PC-9 (cell line): ENCODE measurements around the gene AFF2. TPM values are rescaled to one million over a fixed set of nuclear protein-coding genes. Genes with fewer than 3 reads are reported as not detected.

Experiments
- BruUV-seq: library from RNA; stranded (reverse); fragments of 400-500 nt; replicated peaks from 2 replicates; lab custom pipeline; 2021; lab: Mats Ljungman, UMichigan
- CTCF ChIA-PET: fragments of 300-600 bp; sonication (Branson Sonifier 250); formaldehyde crosslinking; loops from one replicate; lab custom pipeline; 2022; ENCODE audit warnings: antibody characterized with exemption; lab: Charles Lee
- POLR2A ChIA-PET: fragments of 300-600 bp; sonication (Branson Sonifier 250); formaldehyde crosslinking; loops from one replicate; lab custom pipeline; 2022; ENCODE audit warnings: antibody characterized with exemption; ENCODE audit not compliant: unreplicated experiment; lab: Charles Lee
- DNase-seq, 2 experiments: peaks; one replicate each; pipeline versions ENCODE4 v3.0.0 to v3.0.0-alpha.2; 2015 to 2022; ENCODE audit warnings: mixed read lengths in 1 of 2
- H2AFZ ChIP-seq: fragments of 200-600 bp; sonication (generic); 2 replicates; pipeline ENCODE4 v1.8.1; 2017; ENCODE audit warnings: antibody characterized with exemption
- H3F3A ChIP-seq: fragments of 200-600 bp; sonication (generic); 2 replicates; pipeline ENCODE4 v1.8.1; 2017; ENCODE audit warnings: antibody characterized with exemption, mild to moderate bottlenecking, low read depth; ENCODE audit not compliant: insufficient read depth
- H3K27ac ChIP-seq: fragments of 200-600 bp; sonication (generic); 2 replicates; pipeline ENCODE4 v1.6.1; 2016; ENCODE audit warnings: mixed run types
- H3K27me3 ChIP-seq: fragments of 200-600 bp; sonication (generic); 2 replicates; pipeline ENCODE4 v1.6.1; 2016; ENCODE audit warnings: low read depth, mixed run types; ENCODE audit not compliant: insufficient read depth
- H3K36me3 ChIP-seq: fragments of 200-600 bp; sonication (generic); 2 replicates; pipeline ENCODE4 v1.6.1; 2016; ENCODE audit warnings: low read depth, mixed run types
- H3K4me1 ChIP-seq: fragments of 200-600 bp; sonication (generic); replicated peaks from 2 replicates; pipeline ENCODE4 v1.6.1; 2016; ENCODE audit warnings: mixed run types; ENCODE audit not compliant: insufficient read depth
- H3K4me2 ChIP-seq: fragments of 200-600 bp; sonication (generic); 2 replicates; pipeline ENCODE4 v1.6.1; 2017; ENCODE audit warnings: mixed run types
- H3K4me3 ChIP-seq: fragments of 200-600 bp; sonication (generic); 2 replicates; pipeline ENCODE4 v1.6.1; 2016; ENCODE audit warnings: mixed run types
- H3K79me2 ChIP-seq: fragments of 200-600 bp; sonication (generic); 2 replicates; pipeline ENCODE4 v1.6.1; 2017; ENCODE audit warnings: low read depth, mixed run types
- H3K9me2 ChIP-seq: fragments of 200-600 bp; sonication (generic); 2 replicates; pipeline ENCODE4 v1.8.1; 2017; ENCODE audit warnings: mild to moderate bottlenecking; ENCODE audit not compliant: insufficient read depth
- H3K9me3 ChIP-seq: fragments of 200-600 bp; sonication (generic); 2 replicates; pipeline ENCODE4 v1.8.1; 2016; ENCODE audit warnings: low read depth; ENCODE audit not compliant: insufficient read depth
- H4K20me1 ChIP-seq: fragments of 200-600 bp; sonication (generic); 2 replicates; pipeline ENCODE4 v1.8.1; 2017; ENCODE audit not compliant: insufficient read depth
- CTCF ChIP-seq: fragments of 200-600 bp; sonication (generic); conservative IDR thresholded peaks from 2 replicates; pipeline ENCODE4 v1.6.1; 2017; ENCODE audit warnings: mixed run types, antibody characterized with exemption, mild to moderate bottlenecking, moderate library complexity
- EZH2 ChIP-seq: fragments of 200-600 bp; sonication (generic); IDR thresholded peaks from 2 replicates; pipeline ENCODE4 v1.8.0; 2017; ENCODE audit warnings: antibody characterized with exemption, low read depth
- intact Hi-C: fragments of 100-400 bp; cut with micrococcal nuclease; formaldehyde crosslinking; loops from one replicate; pipeline ENCODE4 v1.10.0; 2022; ENCODE audit not compliant: unreplicated experiment
- total RNA-seq: library from RNA; stranded (reverse); gene quantifications from 2 replicates; pipeline ENCODE4 v1.2.3, GENCODE V29; 2021

AFF2 gene
- total RNA-seq, 1 experiment from 2014 or later = not detected

- H3K27ac ChIP-seq = no peak overlapping the region
- H3K36me3 ChIP-seq = no peaks in the 10 kb centered on the region
- BruUV-seq = no TSS peak
- 0 out of 2 replicates have a peak, but pooled peaks cover 4% of the 10 kb centered on the region for H3K27me3 ChIP-seq
- H3F3A ChIP-seq = no peaks in the 10 kb centered on the region
- H3K9me2 ChIP-seq = no peaks in the 10 kb centered on the region
- TF ChIP-seq CTCF = no peak
- TF ChIP-seq EZH2 = no peak
- H3K9me3 ChIP-seq = no peaks in the 10 kb centered on the region
- intact Hi-C loops = no loop called here
- no peak for DNase-seq
- no peaks in the 10 kb centered on the region for H3K4me1 ChIP-seq
- no peaks in the 10 kb centered on the region for H3K79me2 ChIP-seq
- H3K4me3 ChIP-seq = no peak overlapping the region
- POLR2A ChIA-PET = no interaction called here
- CTCF ChIA-PET = no interaction called here
- H3K4me2 ChIP-seq = no peak overlapping the region
- no peaks in the 10 kb centered on the region for H4K20me1 ChIP-seq
- H2AFZ ChIP-seq = no peak overlapping the region
Measured at GRCh38 chrX:148788449-148788848, 288.0 kb downstream of the AFF2 start.

- no peaks in the 10 kb centered on the region for H3F3A ChIP-seq
- no peaks in the 10 kb centered on the region for H3K27me3 ChIP-seq
- DNase-seq = no peak
- no peak overlapping the region for H3K4me3 ChIP-seq
- CTCF ChIA-PET = no interaction called here
- H2AFZ ChIP-seq = no peak overlapping the region
- no peak for TF ChIP-seq EZH2
- TF ChIP-seq CTCF = no peak
- no peaks in the 10 kb centered on the region for H3K9me3 ChIP-seq
- H3K27ac ChIP-seq = no peak overlapping the region
- H3K9me2 ChIP-seq = no peaks in the 10 kb centered on the region
- intact Hi-C loops = no loop called here
- no peaks in the 10 kb centered on the region for H3K36me3 ChIP-seq
- BruUV-seq = no TSS peak
- no peaks in the 10 kb centered on the region for H4K20me1 ChIP-seq
- H3K4me1 ChIP-seq = no peaks in the 10 kb centered on the region
- no peaks in the 10 kb centered on the region for H3K79me2 ChIP-seq
- H3K4me2 ChIP-seq = no peak overlapping the region
- POLR2A ChIA-PET = no interaction called here
Measured at GRCh38 chrX:148794350-148794749, 293.9 kb downstream of the AFF2 start.

GRCh38 chrX:148804579-148805355, 304.4 kb downstream of the AFF2 start:
- Histone ChIP-seq H3K4me3 (no peak overlapping the region), H3K27me3 (peaks cover 30% of the 10 kb centered on the region), H2AFZ (no peak overlapping the region), H3K4me1 (no peaks in the 10 kb centered on the region), H3K9me2 (no peaks in the 10 kb centered on the region), H3F3A (no peaks in the 10 kb centered on the region), H3K36me3 (no peaks in the 10 kb centered on the region), H3K9me3 (no peaks in the 10 kb centered on the region), H4K20me1 (no peaks in the 10 kb centered on the region), H3K79me2 (no peaks in the 10 kb centered on the region), H3K4me2 (no peak overlapping the region), H3K27ac (no peak overlapping the region)
- BruUV-seq = no TSS peak
- POLR2A ChIA-PET = no interaction called here
- intact Hi-C loops = no loop called here
- no peak for DNase-seq
- TF ChIP-seq EZH2 = no peak
- no peak for TF ChIP-seq CTCF
- CTCF ChIA-PET = no interaction called here
